ENCODE measurements around the gene MACROD2. TPM values are rescaled to one million over a fixed set of nuclear protein-coding genes. Genes with fewer than 3 reads are reported as not detected.

MACROD2 gene
- total and polyA plus RNA-seq, 2 of the 4 experiments (the other 2 are of a cell fraction), result not detected

- Histone ChIP-seq H2AK9ac (replicated peaks; ENCODE audit: low read depth, low read length, poor library complexity) (no peak overlapping the region), H4K8ac (ENCODE audit: low read depth in 2 of 2, low read length in 2 of 2) (no peak overlapping the region), H3K4me3 (ENCODE audit: insufficient read depth, low read depth, low read length) (no peak overlapping the region), H3K4me2 (ENCODE audit: low read depth, low read length) (no peak overlapping the region), H3K27me3 (ENCODE audit: control insufficient read depth, insufficient read depth, low read length) (no peaks in the 10 kb centered on the region), H4K91ac (ENCODE audit: insufficient read depth, low read depth, low read length) (no peak overlapping the region), H4K20me1 (ENCODE audit: insufficient read depth, low read length) (no peaks in the 10 kb centered on the region), H2BK20ac (ENCODE audit: low read depth, low read length) (no peak overlapping the region), H3K4ac (ENCODE audit: low read depth, low read length) (no peak overlapping the region), H3K56ac (ENCODE audit: extremely low read depth, insufficient read depth, low read length) (no peak overlapping the region), H2AFZ (replicated peaks; ENCODE audit: low read length, poor library complexity) (no peak overlapping the region), H3K9me1 (ENCODE audit: insufficient read depth, low read length) (no peaks in the 10 kb centered on the region; the same call in 1 of the 2 replicates), H3K18ac (ENCODE audit: low read depth, low read length) (no peak overlapping the region), H3K4me1 (ENCODE audit: control insufficient read depth, insufficient read depth, low read length) (no peaks in the 10 kb centered on the region), H3K36me3 (ENCODE audit: control insufficient read depth, insufficient read depth, low read length) (no peaks in the 10 kb centered on the region), H3K9me3 (ENCODE audit: control insufficient read depth, insufficient read depth, low read length) (no peaks in the 10 kb centered on the region), H3K14ac (replicated peaks; ENCODE audit: low read depth, low read length) (no peak overlapping the region), H3K23ac (ENCODE audit: low read depth, low read length) (no peak overlapping the region), H3K79me1 (ENCODE audit: low read depth in 1 of 2, low read length in 2 of 2) (no peaks in the 10 kb centered on the region), H2AK5ac (ENCODE audit: low read depth, low read length) (no peak overlapping the region), H3K27ac (ENCODE audit: insufficient read depth, low read length) (no peak overlapping the region), H3K9ac (ENCODE audit: low read depth, low read length) (no peak overlapping the region), H2BK120ac (ENCODE audit: low read depth, low read length) (no peak overlapping the region), H4K5ac (ENCODE audit: low read depth, low read length) (no peak overlapping the region), H2BK15ac (ENCODE audit: low read depth, low read length) (no peak overlapping the region), H2BK5ac (ENCODE audit: low read depth, low read length, poor library complexity, severe bottlenecking) (no peak overlapping the region)
- ChIA-PET CTCF (interaction anchor here (0.5 to 1.5 kb wide), 5 partner anchors 14 to 1037 kb away, joined by 3 to 4 read pairs (median 3); partner anchors contain the start of gene FLRT3), POLR2A (ENCODE audit: unreplicated experiment) (no interaction called here)
- no TSS peak for BruUV-seq (replicated peaks)
- no CpG with 5 or more reads among the region's 6 CpGs for WGBS, 2 experiments (ENCODE audit: extremely low coverage in 2 of 2, insufficient read length in 1 of 2)
- dilution Hi-C loops (cut with HindIII; ENCODE audit: low sequenced_read_pairs, unreplicated experiment) (no loop called here), in situ Hi-C loops (cut with MboI; ENCODE audit: low sequenced_read_pairs) (no loop called here), intact Hi-C loops (cut with micrococcal nuclease) (loop anchor here (1.0 to 5.0 kb wide), 2 partner anchors 224 to 374 kb away; partner anchors contain the start of gene FLRT3)
- ATAC-seq (ENCODE audit: low read depth), result peak; percentile 92
- TF ChIP-seq CHD1 (IDR thresholded peaks at IDR 0.05; ENCODE audit: low read depth, low read length) (no peak), RAD21 (IDR thresholded peaks at IDR 0.05; ENCODE audit: low read length) (peak; percentile 53), POLR2A (IDR thresholded peaks at IDR 0.05; ENCODE audit: low read depth, low read length) (no peak), CTCF (conservative IDR thresholded peaks at IDR 0.05; ENCODE audit: low read depth, low read length) (peak; percentile 48), SMC3 (IDR thresholded peaks at IDR 0.05; ENCODE audit: low read depth, low read length) (peak; percentile 41)
- DNase-seq, result peak; percentile 78
Measured at GRCh38 chr20:14561741-14562221, 566.5 kb downstream of the MACROD2 start.

Measured in IMR-90 (cell line).